KMS-11 (cell line): Measurements from ENCODE around the gene EBNA1BP2.
A peak's percentile ranks its signal among the peaks of the same experiment; 100 is the strongest.

Experiments
- H2AFZ ChIP-seq: fragments of 200-600 bp; sonication (generic); 2 replicates; pipeline ENCODE4 v1.6.1; 2016; ENCODE audit warnings: antibody characterized with exemption, mixed run types, low read depth
- H3K27ac ChIP-seq: fragments of 200-600 bp; sonication (generic); 2 replicates; pipeline ENCODE4 v1.6.1; 2016; ENCODE audit warnings: mild to moderate bottlenecking, mixed run types
- H3K27me3 ChIP-seq: fragments of 200-600 bp; sonication (generic); 2 replicates; pipeline ENCODE4 v1.6.1; 2017; ENCODE audit warnings: mild to moderate bottlenecking, low read depth, mixed run types, moderate library complexity; ENCODE audit not compliant: insufficient read depth
- H3K36me3 ChIP-seq: fragments of 200-600 bp; sonication (generic); 2 replicates; pipeline ENCODE4 v1.6.1; 2017; ENCODE audit warnings: mild to moderate bottlenecking, mixed run types; ENCODE audit not compliant: insufficient read depth
- H3K4me1 ChIP-seq: fragments of 200-600 bp; sonication (generic); 2 replicates; pipeline ENCODE4 v1.6.1; 2016; ENCODE audit warnings: mild to moderate bottlenecking, low read depth, mixed run types; ENCODE audit not compliant: poor library complexity, severe bottlenecking
- H3K4me2 ChIP-seq: fragments of 200-600 bp; sonication (generic); 2 replicates; pipeline ENCODE4 v1.7.0; 2016; ENCODE audit warnings: mild to moderate bottlenecking, mixed run types
- H3K4me3 ChIP-seq: fragments of 200-600 bp; sonication (generic); IDR thresholded peaks from 2 replicates; pipeline ENCODE4 v1.6.1; 2017; ENCODE audit warnings: low read depth, low read length, mixed read lengths; ENCODE audit not compliant: insufficient read depth
- H3K79me2 ChIP-seq: fragments of 200-600 bp; sonication (generic); 2 replicates; pipeline ENCODE4 v1.6.1; 2016; ENCODE audit warnings: low read depth, mixed run types; ENCODE audit not compliant: insufficient read depth
- H3K9ac ChIP-seq: fragments of 200-600 bp; sonication (generic); 2 replicates; pipeline ENCODE4 v1.6.1; 2016; ENCODE audit warnings: mild to moderate bottlenecking, mixed run types
- H4K20me1 ChIP-seq: fragments of 200-600 bp; sonication (generic); 2 replicates; pipeline ENCODE4 v1.6.1; 2016; ENCODE audit warnings: mild to moderate bottlenecking, mixed run types; ENCODE audit not compliant: insufficient read depth
- CTCF ChIP-seq: fragments of 200-600 bp; sonication (generic); conservative IDR thresholded peaks from 2 replicates; pipeline ENCODE4 v1.6.1; 2017; ENCODE audit warnings: low read depth, mild to moderate bottlenecking, antibody characterized with exemption, low read length, moderate library complexity, mixed read lengths

Gene EBNA1BP2

GRCh38 chr1:43171876-43172526 lies at the start of gene EBNA1BP2, which contains the start of gene CFAP57:
EBNA1BP2 (minus strand) TSS chr1:43172290; CDS start chr1:43172118, 172 bp downstream.
CFAP57 (plus strand) TSS chr1:43172330; CDS start chr1:43172754, 424 bp downstream.
- Histone ChIP-seq H2AFZ (peak within 1 kb of the TSS; percentile 89; the same call in 1 of the 2 replicates), H4K20me1 (no peaks in the 10 kb centered on the region), H3K27me3 (no peaks in the 10 kb centered on the region), H3K4me1 (peaks cover 16% of the 10 kb centered on the region), H3K9ac (peak within 1 kb of the TSS; percentile 79), H3K4me3 (no peak within 1 kb of the TSS), H3K79me2 (peaks cover 17% of the 10 kb centered on the region), H3K4me2 (peak within 1 kb of the TSS; percentile 88), H3K27ac (peak within 1 kb of the TSS; percentile 32), H3K36me3 (peaks cover 7% of the 10 kb centered on the region; the same call in 1 of the 2 replicates)
- TF ChIP-seq CTCF = no peak

GRCh38 chr1:43221797-43222196 lies 49.7 kb upstream of the EBNA1BP2 start:
- Histone ChIP-seq H3K4me3 (no peak overlapping the region), H3K79me2 (no peaks in the 10 kb centered on the region), H2AFZ (no peak overlapping the region), H3K36me3 (no peaks in the 10 kb centered on the region), H3K27me3 (no peaks in the 10 kb centered on the region), H3K4me1 (no peaks in the 10 kb centered on the region), H3K9ac (no peak overlapping the region), H3K4me2 (no peak overlapping the region), H4K20me1 (no peaks in the 10 kb centered on the region), H3K27ac (no peak overlapping the region)
- no peak for TF ChIP-seq CTCF

GRCh38 chr1:43220905-43221778 lies 49.1 kb upstream of the EBNA1BP2 start:
- TF ChIP-seq CTCF = no peak
- no peak overlapping the region for H3K4me2 ChIP-seq
- H3K9ac ChIP-seq = no peak overlapping the region
- H3K4me1 ChIP-seq = no peaks in the 10 kb centered on the region
- no peak overlapping the region for H3K27ac ChIP-seq
- H3K79me2 ChIP-seq = no peaks in the 10 kb centered on the region
- no peaks in the 10 kb centered on the region for H3K36me3 ChIP-seq
- H4K20me1 ChIP-seq = no peaks in the 10 kb centered on the region
- no peaks in the 10 kb centered on the region for H3K27me3 ChIP-seq
- no peak overlapping the region for H2AFZ ChIP-seq
- no peak overlapping the region for H3K4me3 ChIP-seq

- Histone ChIP-seq H3K9ac (no peak overlapping the region), H3K4me1 (no peaks in the 10 kb centered on the region), H3K4me2 (no peak overlapping the region), H3K36me3 (no peaks in the 10 kb centered on the region), H3K4me3 (no peak overlapping the region), H3K79me2 (no peaks in the 10 kb centered on the region), H4K20me1 (no peaks in the 10 kb centered on the region), H2AFZ (no peak overlapping the region), H3K27me3 (no peaks in the 10 kb centered on the region), H3K27ac (no peak overlapping the region)
- no peak for TF ChIP-seq CTCF
Measured at GRCh38 chr1:43217747-43218146, 45.7 kb upstream of the EBNA1BP2 start.
